GM13976 (cell line): ENCODE data around the gene IL21.

Experiments
- DNase-seq: peaks from one replicate; pipeline ENCODE4 v3.0.0; 2012; ENCODE audit warnings: low spot score
- CTCF ChIP-seq: IDR thresholded peaks from 2 replicates; pipeline ENCODE4 v1.5.1; 2012; ENCODE audit warnings: borderline replicate concordance, mild to moderate bottlenecking; ENCODE audit not compliant: insufficient read depth; ENCODE audit errors: extremely low read depth, missing control alignments, control extremely low read depth
- in situ Hi-C: fragments of 300-500 bp; cut with MboI; formaldehyde crosslinking; loops from one replicate; pipeline ENCODE4 v1.12.0; 2022; ENCODE audit warnings: low sequenced_read_pairs, mixed read lengths, inconsistent platforms; ENCODE audit not compliant: unreplicated experiment

The IL21 gene

GRCh38 chr4:122623637-122624166 is 2.8 kb upstream of the IL21 start:
- in situ Hi-C loops, result loop anchor here (25.0 kb wide), 1 partner anchor 289 kb away; the partner anchor contains the start of gene NUDT6
- no peak for DNase-seq
- TF ChIP-seq CTCF, result no peak

GRCh38 chr4:122622400-122622799 is 1.5 kb upstream of the IL21 start:
- in situ Hi-C loops, result loop anchor here (25.0 kb wide), 1 partner anchor 290 kb away; the partner anchor contains the start of gene NUDT6
- TF ChIP-seq CTCF, result no peak
- DNase-seq, result no peak

GRCh38 chr4:122619611-122620010 is 1.3 kb downstream of the IL21 start:
- no peak for DNase-seq
- in situ Hi-C loops, result loop anchor here (25.0 kb wide), 1 partner anchor 293 kb away; the partner anchor contains the start of gene NUDT6
- TF ChIP-seq CTCF, result no peak

GRCh38 chr4:122617597-122618593 is 3.0 kb downstream of the IL21 start:
- in situ Hi-C loops, result loop anchor here (25.0 kb wide), 1 partner anchor 294 kb away; the partner anchor contains the start of gene NUDT6
- DNase-seq, result no peak
- no peak for TF ChIP-seq CTCF

GRCh38 chr4:122616915-122617596 is 3.8 kb downstream of the IL21 start:
- in situ Hi-C loops, result loop anchor here (25.0 kb wide), 1 partner anchor 295 kb away; the partner anchor contains the start of gene NUDT6
- no peak for DNase-seq
- no peak for TF ChIP-seq CTCF

GRCh38 chr4:122614621-122615020 is 6.2 kb downstream of the IL21 start:
- in situ Hi-C loops, result loop anchor here (25.0 kb wide), 1 partner anchor 298 kb away; the partner anchor contains the start of gene NUDT6
- no peak for DNase-seq
- TF ChIP-seq CTCF, result no peak
